ENCODE data around the gene MMUT.
A peak's percentile ranks its signal among the peaks of the same experiment; 100 is the strongest.

The MMUT gene

DNA sequence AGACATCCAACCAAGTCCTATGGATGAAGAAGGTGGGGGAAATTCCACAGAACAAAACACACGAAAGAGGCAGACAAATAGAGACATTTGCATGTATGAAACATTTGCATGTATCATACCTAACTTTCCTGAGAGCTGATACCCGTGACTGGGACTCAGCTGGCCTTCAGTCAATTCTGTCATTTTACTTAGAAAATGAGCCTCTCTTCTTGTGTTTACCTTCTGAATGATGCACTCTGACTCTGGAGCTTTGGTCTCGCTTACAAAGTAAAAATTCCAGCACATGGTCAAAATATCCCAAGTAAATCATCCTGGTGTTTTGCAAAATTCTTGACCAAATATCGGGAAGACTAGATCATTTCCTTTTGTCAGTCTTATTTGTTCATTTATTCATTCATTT, 46.9 kb downstream of the MMUT start:
- Histone ChIP-seq H3K27me3 (ENCODE audit: insufficient read depth, low read length, poor library complexity) (no peaks in the 10 kb centered on the region), H3K18ac (ENCODE audit: low read length) (no peak overlapping the region), H4K5ac (ENCODE audit: low read length) (no peak overlapping the region), H3K4ac (ENCODE audit: low read depth, low read length) (no peak overlapping the region), H2BK120ac (ENCODE audit: low read depth, low read length) (no peak overlapping the region), H3K36me3 (ENCODE audit: control insufficient read depth, insufficient read depth, low read length) (no peaks in the 10 kb centered on the region), H3K79me1 (ENCODE audit: low read length) (no peaks in the 10 kb centered on the region), H3K27ac (ENCODE audit: low read depth, low read length) (no peak overlapping the region), H2AK5ac (ENCODE audit: low read length) (no peak overlapping the region), H3K4me3 (ENCODE audit: low read length) (no peak overlapping the region), H3K79me2 (ENCODE audit: control insufficient read depth, insufficient read depth, low read length) (no peaks in the 10 kb centered on the region), H3K23ac (ENCODE audit: low read length) (no peak overlapping the region), H3K4me1 (ENCODE audit: control insufficient read depth, low read depth, low read length) (no peaks in the 10 kb centered on the region), H3K56ac (ENCODE audit: low read length) (no peak overlapping the region), H2BK15ac (replicated peaks; ENCODE audit: low read depth) (no peak overlapping the region), H2BK5ac (ENCODE audit: low read length) (no peak overlapping the region), H3K4me2 (ENCODE audit: low read length) (no peak overlapping the region), H4K8ac (ENCODE audit: low read depth, low read length) (no peak overlapping the region), H3K9ac (ENCODE audit: low read length) (no peak overlapping the region)
- no peak for DNase-seq
- WGBS (ENCODE audit: extremely low coverage, insufficient coverage, low lambda C conversion rate): no CpG with 5 or more reads among the region's 4 CpGs

DNA sequence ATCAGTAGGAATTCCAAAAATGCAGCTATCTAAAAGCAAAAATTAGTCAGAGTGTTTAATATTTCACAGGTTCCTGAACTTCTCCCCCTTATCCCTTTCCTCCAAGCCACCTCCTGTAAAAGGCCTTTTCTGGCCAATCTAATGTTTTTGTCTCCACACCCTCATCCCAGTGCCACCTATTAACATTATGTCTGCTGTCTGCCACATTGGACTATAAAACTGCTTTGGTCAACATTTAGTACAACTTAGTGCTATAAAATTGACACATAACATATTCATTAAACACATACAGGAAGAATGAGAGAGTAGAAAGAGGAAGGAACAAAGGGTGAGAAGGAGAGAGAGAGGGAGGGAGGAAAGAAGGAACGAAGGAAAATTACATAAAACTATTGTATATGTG, 47.7 kb downstream of the MMUT start:
- Histone ChIP-seq H3K4me2 (ENCODE audit: low read length) (no peak overlapping the region), H4K8ac (ENCODE audit: low read depth, low read length) (no peak overlapping the region), H3K79me1 (ENCODE audit: low read length) (no peaks in the 10 kb centered on the region), H3K56ac (ENCODE audit: low read length) (no peak overlapping the region), H2BK120ac (ENCODE audit: low read depth, low read length) (no peak overlapping the region), H3K23ac (ENCODE audit: low read length) (no peak overlapping the region), H2AK5ac (ENCODE audit: low read length) (no peak overlapping the region), H4K5ac (ENCODE audit: low read length) (no peak overlapping the region), H3K4ac (ENCODE audit: low read depth, low read length) (no peak overlapping the region), H3K27me3 (ENCODE audit: insufficient read depth, low read length, poor library complexity) (no peaks in the 10 kb centered on the region), H2BK5ac (ENCODE audit: low read length) (no peak overlapping the region), H3K4me3 (ENCODE audit: low read length) (no peak overlapping the region), H3K27ac (ENCODE audit: low read depth, low read length) (no peak overlapping the region), H3K9ac (ENCODE audit: low read length) (no peak overlapping the region), H3K79me2 (ENCODE audit: control insufficient read depth, insufficient read depth, low read length) (no peaks in the 10 kb centered on the region), H3K4me1 (ENCODE audit: control insufficient read depth, low read depth, low read length) (no peaks in the 10 kb centered on the region), H3K18ac (ENCODE audit: low read length) (no peak overlapping the region), H2BK15ac (replicated peaks; ENCODE audit: low read depth) (no peak overlapping the region), H3K36me3 (ENCODE audit: control insufficient read depth, insufficient read depth, low read length) (no peaks in the 10 kb centered on the region)
- WGBS (ENCODE audit: extremely low coverage, insufficient coverage, low lambda C conversion rate): no CpG with 5 or more reads among the region's 1 CpG
- DNase-seq: no peak

DNA sequence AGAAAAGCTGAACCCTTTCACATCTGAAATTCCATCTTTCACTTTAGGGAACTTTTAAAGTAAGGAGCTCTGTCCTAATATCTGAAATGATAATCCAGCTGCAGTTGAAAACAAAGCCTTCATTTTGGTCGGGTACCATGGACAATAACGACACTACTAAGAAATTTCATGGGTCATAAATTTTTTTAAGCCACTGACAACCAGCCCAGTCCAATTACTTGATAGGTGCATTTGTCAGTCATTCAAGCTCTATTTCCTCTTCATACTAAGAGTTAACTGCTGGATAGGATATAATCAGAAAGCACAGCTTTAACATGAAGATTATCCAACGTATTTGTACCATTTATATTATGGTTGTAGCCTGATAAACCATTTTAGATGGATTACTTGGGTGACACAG, 52.5 kb downstream of the MMUT start:
- H3K18ac ChIP-seq (ENCODE audit: low read length): no peak overlapping the region
- H4K8ac ChIP-seq (ENCODE audit: low read depth, low read length): no peak overlapping the region
- no peak overlapping the region for H3K4me3 ChIP-seq (ENCODE audit: low read length)
- H3K4ac ChIP-seq (ENCODE audit: low read depth, low read length): no peak overlapping the region
- H2BK15ac ChIP-seq (replicated peaks; ENCODE audit: low read depth): no peak overlapping the region
- H2BK120ac ChIP-seq (ENCODE audit: low read depth, low read length): no peak overlapping the region
- no peak for DNase-seq
- H3K27ac ChIP-seq (ENCODE audit: low read depth, low read length): no peak overlapping the region
- no peaks in the 10 kb centered on the region for H3K36me3 ChIP-seq (ENCODE audit: control insufficient read depth, insufficient read depth, low read length)
- H4K5ac ChIP-seq (ENCODE audit: low read length): no peak overlapping the region
- no peaks in the 10 kb centered on the region for H3K4me1 ChIP-seq (ENCODE audit: control insufficient read depth, low read depth, low read length)
- no peak overlapping the region for H2BK5ac ChIP-seq (ENCODE audit: low read length)
- no peak overlapping the region for H3K9ac ChIP-seq (ENCODE audit: low read length)
- H3K79me2 ChIP-seq (ENCODE audit: control insufficient read depth, insufficient read depth, low read length): no peaks in the 10 kb centered on the region
- no CpG with 5 or more reads among the region's 3 CpGs for WGBS (ENCODE audit: extremely low coverage, insufficient coverage, low lambda C conversion rate)
- no peak overlapping the region for H3K56ac ChIP-seq (ENCODE audit: low read length)
- no peaks in the 10 kb centered on the region for H3K27me3 ChIP-seq (ENCODE audit: insufficient read depth, low read length, poor library complexity)
- no peak overlapping the region for H3K4me2 ChIP-seq (ENCODE audit: low read length)
- no peak overlapping the region for H3K23ac ChIP-seq (ENCODE audit: low read length)
- no peak overlapping the region for H2AK5ac ChIP-seq (ENCODE audit: low read length)
- H3K79me1 ChIP-seq (ENCODE audit: low read length): no peaks in the 10 kb centered on the region

DNA sequence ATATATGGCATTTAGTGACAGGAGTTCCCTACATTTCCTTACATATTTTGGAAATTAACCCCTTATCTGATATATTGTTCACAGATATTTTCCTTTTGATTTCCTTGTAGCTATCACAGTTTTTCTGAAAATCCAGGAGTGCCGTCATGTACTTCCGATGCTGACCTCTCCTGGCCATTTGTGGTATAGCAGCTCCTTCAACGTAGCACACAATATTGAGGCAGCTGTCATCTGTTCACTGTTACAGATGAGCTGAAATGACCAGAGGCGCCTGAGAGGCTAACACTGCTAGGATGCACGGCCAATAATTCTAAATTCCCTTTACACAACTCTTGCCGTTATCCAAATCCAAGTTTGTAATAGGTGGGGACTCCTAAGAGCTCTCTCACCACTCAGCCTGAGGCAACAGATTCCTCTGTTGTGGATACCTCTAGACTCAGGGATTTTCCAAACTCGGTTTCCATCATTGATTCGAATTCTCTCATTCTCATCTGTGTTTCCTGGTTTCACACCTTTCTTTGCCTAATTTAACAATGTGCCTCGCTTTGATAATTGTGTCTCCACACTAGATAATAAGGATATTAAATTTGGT, 53.0 kb downstream of the MMUT start:
- Histone ChIP-seq H2AK5ac (ENCODE audit: low read length) (no peak overlapping the region), H3K23ac (ENCODE audit: low read length) (no peak overlapping the region), H3K27me3 (ENCODE audit: insufficient read depth, low read length, poor library complexity) (no peaks in the 10 kb centered on the region), H3K36me3 (ENCODE audit: control insufficient read depth, insufficient read depth, low read length) (no peaks in the 10 kb centered on the region), H3K79me2 (ENCODE audit: control insufficient read depth, insufficient read depth, low read length) (no peaks in the 10 kb centered on the region), H3K56ac (ENCODE audit: low read length) (no peak overlapping the region), H3K4me3 (ENCODE audit: low read length) (no peak overlapping the region), H3K79me1 (ENCODE audit: low read length) (no peaks in the 10 kb centered on the region), H3K9ac (ENCODE audit: low read length) (no peak overlapping the region), H4K8ac (ENCODE audit: low read depth, low read length) (no peak overlapping the region), H2BK120ac (ENCODE audit: low read depth, low read length) (no peak overlapping the region), H2BK15ac (replicated peaks; ENCODE audit: low read depth) (no peak overlapping the region), H3K4ac (ENCODE audit: low read depth, low read length) (no peak overlapping the region), H3K27ac (ENCODE audit: low read depth, low read length) (no peak overlapping the region), H3K18ac (ENCODE audit: low read length) (no peak overlapping the region), H2BK5ac (ENCODE audit: low read length) (no peak overlapping the region), H3K4me2 (ENCODE audit: low read length) (no peak overlapping the region), H3K4me1 (ENCODE audit: control insufficient read depth, low read depth, low read length) (no peaks in the 10 kb centered on the region), H4K5ac (ENCODE audit: low read length) (no peak overlapping the region)
- no CpG with 5 or more reads among the region's 9 CpGs for WGBS (ENCODE audit: extremely low coverage, insufficient coverage, low lambda C conversion rate)
- DNase-seq: peak; percentile 70

DNA sequence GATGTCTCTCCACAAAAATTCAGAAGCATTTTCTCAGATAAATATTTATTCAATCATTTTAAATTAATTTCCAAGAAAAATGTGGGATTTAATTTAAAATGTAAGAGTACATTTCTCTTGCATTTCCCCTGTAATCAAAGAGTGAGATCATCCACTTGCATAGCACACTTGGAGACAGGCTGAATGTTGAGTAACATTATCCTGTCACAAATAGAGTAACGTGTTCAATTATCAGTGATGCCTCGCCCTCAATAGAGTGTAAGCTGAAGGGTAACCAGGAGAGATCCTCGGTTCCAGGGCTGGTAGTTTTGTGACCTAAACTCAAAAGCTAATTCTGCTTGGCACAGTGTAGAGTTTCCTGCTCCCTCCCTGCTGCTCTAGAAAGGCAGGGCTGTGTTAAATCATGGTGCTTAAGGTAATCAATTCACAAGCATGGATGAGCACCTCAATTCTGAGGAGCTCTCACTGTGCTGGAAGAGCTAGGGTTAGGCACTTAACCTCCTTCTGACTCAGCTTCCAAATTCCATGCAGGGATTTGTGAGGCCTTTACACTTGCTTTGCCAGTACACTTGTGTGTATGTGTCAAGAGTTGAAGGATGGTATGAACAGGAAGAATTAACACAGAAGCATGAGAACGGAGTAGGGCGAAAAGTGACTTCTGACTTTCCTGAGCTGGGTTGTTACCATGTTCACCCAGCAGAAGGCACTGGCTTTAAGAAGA, 56.6 kb downstream of the MMUT start:
- Histone ChIP-seq H3K56ac (ENCODE audit: low read length) (no peak overlapping the region), H3K79me2 (ENCODE audit: control insufficient read depth, insufficient read depth, low read length) (no peaks in the 10 kb centered on the region), H3K27ac (ENCODE audit: low read depth, low read length) (no peak overlapping the region), H3K4me3 (ENCODE audit: low read length) (no peak overlapping the region), H4K5ac (ENCODE audit: low read length) (no peak overlapping the region), H4K8ac (ENCODE audit: low read depth, low read length) (no peak overlapping the region), H2BK15ac (replicated peaks; ENCODE audit: low read depth) (no peak overlapping the region), H3K27me3 (ENCODE audit: insufficient read depth, low read length, poor library complexity) (no peaks in the 10 kb centered on the region), H2AK5ac (ENCODE audit: low read length) (no peak overlapping the region), H2BK120ac (ENCODE audit: low read depth, low read length) (no peak overlapping the region), H3K18ac (ENCODE audit: low read length) (no peak overlapping the region), H3K23ac (ENCODE audit: low read length) (no peak overlapping the region), H3K79me1 (ENCODE audit: low read length) (no peaks in the 10 kb centered on the region), H3K4ac (ENCODE audit: low read depth, low read length) (no peak overlapping the region), H3K4me1 (ENCODE audit: control insufficient read depth, low read depth, low read length) (no peaks in the 10 kb centered on the region), H3K4me2 (ENCODE audit: low read length) (no peak overlapping the region), H3K9ac (ENCODE audit: low read length) (no peak overlapping the region), H2BK5ac (ENCODE audit: low read length) (no peak overlapping the region), H3K36me3 (ENCODE audit: control insufficient read depth, insufficient read depth, low read length) (no peaks in the 10 kb centered on the region)
- DNase-seq: peak; percentile 8
- no CpG with 5 or more reads among the region's 5 CpGs for WGBS (ENCODE audit: extremely low coverage, insufficient coverage, low lambda C conversion rate)

DNA sequence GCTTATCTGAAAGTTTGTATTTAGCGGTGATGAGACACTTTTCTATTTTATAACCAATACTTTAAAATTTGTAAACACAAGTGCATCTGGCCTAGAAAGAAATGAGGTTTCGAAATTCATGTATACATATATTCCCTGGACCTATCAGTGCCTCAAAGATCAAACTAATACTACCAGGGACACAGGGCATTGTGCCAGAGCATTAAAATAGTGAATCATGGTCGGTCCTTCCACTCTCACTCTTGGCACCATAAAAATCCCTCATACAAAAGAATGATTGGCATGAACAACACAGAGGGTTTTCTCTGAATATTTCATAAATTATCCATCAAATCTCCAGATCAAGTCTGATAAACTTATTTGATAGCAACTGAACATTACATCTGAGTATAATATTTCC, 62.0 kb downstream of the MMUT start:
- no peak overlapping the region for H2BK120ac ChIP-seq (ENCODE audit: low read depth, low read length)
- H3K4ac ChIP-seq (ENCODE audit: low read depth, low read length): no peak overlapping the region
- no peaks in the 10 kb centered on the region for H3K4me1 ChIP-seq (ENCODE audit: control insufficient read depth, low read depth, low read length)
- H3K79me1 ChIP-seq (ENCODE audit: low read length): no peaks in the 10 kb centered on the region
- no peak overlapping the region for H3K27ac ChIP-seq (ENCODE audit: low read depth, low read length)
- H3K4me2 ChIP-seq (ENCODE audit: low read length): no peak overlapping the region
- H2BK15ac ChIP-seq (replicated peaks; ENCODE audit: low read depth): no peak overlapping the region
- no peaks in the 10 kb centered on the region for H3K36me3 ChIP-seq (ENCODE audit: control insufficient read depth, insufficient read depth, low read length)
- no peak overlapping the region for H3K9ac ChIP-seq (ENCODE audit: low read length)
- H3K27me3 ChIP-seq (ENCODE audit: insufficient read depth, low read length, poor library complexity): no peaks in the 10 kb centered on the region
- no peak for DNase-seq
- no peak overlapping the region for H2BK5ac ChIP-seq (ENCODE audit: low read length)
- H2AK5ac ChIP-seq (ENCODE audit: low read length): no peak overlapping the region
- no peaks in the 10 kb centered on the region for H3K79me2 ChIP-seq (ENCODE audit: control insufficient read depth, insufficient read depth, low read length)
- WGBS (ENCODE audit: extremely low coverage, insufficient coverage, low lambda C conversion rate): no CpG with 5 or more reads among the region's 3 CpGs
- H3K4me3 ChIP-seq (ENCODE audit: low read length): no peak overlapping the region
- H3K56ac ChIP-seq (ENCODE audit: low read length): no peak overlapping the region
- H4K8ac ChIP-seq (ENCODE audit: low read depth, low read length): no peak overlapping the region
- no peak overlapping the region for H4K5ac ChIP-seq (ENCODE audit: low read length)
- no peak overlapping the region for H3K18ac ChIP-seq (ENCODE audit: low read length)
- H3K23ac ChIP-seq (ENCODE audit: low read length): no peak overlapping the region

Data from mesendoderm (in vitro differentiated cells).